B cell (primary cell): ENCODE data around the gene C3orf70. TPM values are rescaled to one million over a fixed set of nuclear protein-coding genes. Genes with fewer than 3 reads are reported as not detected.

Experiments
- ATAC-seq: fragments of 200-7000 bp; cut with Tn5 transposase; one replicate; pipeline ENCODE4 v1.10.0; 2021; ENCODE audit warnings: low read depth, mild to moderate bottlenecking, moderate number of reproducible peaks, moderate library complexity
- CTCF ChIA-PET: fragments of 350-600 bp; sonication (Branson Sonifier 250); formaldehyde crosslinking; loops from one replicate; lab custom pipeline; 2021; ENCODE audit warnings: antibody characterized with exemption, inconsistent platforms; lab: Charles Lee
- POLR2A ChIA-PET: fragments of 350-600 bp; sonication (Branson Sonifier 250); formaldehyde crosslinking; loops from one replicate; lab custom pipeline; 2021; ENCODE audit warnings: antibody characterized with exemption; lab: Charles Lee
- DNase-seq: peaks from one replicate; pipeline ENCODE4 v3.0.0; 2013
- H2AFZ ChIP-seq: 2 replicates; pipeline ENCODE4 v1.6.1; 2012; ENCODE audit warnings: mild to moderate bottlenecking, low read depth, low read length; ENCODE audit not compliant: insufficient read depth, poor library complexity, severe bottlenecking
- H3K27ac ChIP-seq, 2 donors: 1 replicate in 1 of 2; 2 replicates in 1 of 2; pipeline ENCODE4 v1.5.1; 2012 to 2013; ENCODE audit warnings: low read length in 2 of 2, mild to moderate bottlenecking in 2 of 2, moderate library complexity in 1 of 2
- H3K27me3 ChIP-seq, 4 experiments: fragments of 200-600 bp in 1 of 4; sonication (generic) in 1 of 4; replicated peaks in 1 of 4; 1 replicate in 2 of 4; 2 replicates in 2 of 4; pipeline versions ENCODE4 v1.6.1 to v1.7.0; 2013 to 2016; ENCODE audit warnings: low read length in 3 of 4, mild to moderate bottlenecking in 2 of 4, mixed read lengths in 1 of 4, moderate library complexity in 1 of 4; ENCODE audit not compliant: insufficient read depth in 4 of 4, control insufficient read depth in 3 of 4; ENCODE audit errors: control extremely low read depth in 1 of 4
- H3K36me3 ChIP-seq, 2 experiments: replicated peaks in 1 of 2; 1 replicate in 1 of 2; 2 replicates in 1 of 2; pipeline versions ENCODE4 v1.6.1 to v1.7.1; 2013; ENCODE audit warnings: low read length in 1 of 2; ENCODE audit not compliant: insufficient read depth in 2 of 2, control insufficient read depth in 1 of 2; ENCODE audit errors: control extremely low read depth in 1 of 2, extremely low read depth in 1 of 2
- H3K4me1 ChIP-seq, 2 donors: fragments of 200-600 bp in 1 of 2; sonication (generic) in 1 of 2; 1 replicate in 1 of 2; 2 replicates in 1 of 2; pipeline versions ENCODE4 v1.5.1 to v1.6.1; 2013 to 2017; ENCODE audit warnings: low read length in 2 of 2; ENCODE audit not compliant: control insufficient read depth in 2 of 2, insufficient read depth in 2 of 2
- H3K4me2 ChIP-seq: replicated peaks from 2 replicates; pipeline ENCODE3; 2012; ENCODE audit warnings: mild to moderate bottlenecking, low read depth, low read length; ENCODE audit not compliant: poor library complexity, severe bottlenecking
- H3K4me3 ChIP-seq, 5 experiments: fragments of 200-600 bp in 1 of 5; sonication (generic) in 1 of 5; 1 replicate in 3 of 5; 2 replicates in 2 of 5; pipeline versions ENCODE4 v1.5.1 to v1.7.0; 2011 to 2016; ENCODE audit warnings: low read length in 4 of 5, mild to moderate bottlenecking in 4 of 5, low read depth in 2 of 5, control low read depth in 1 of 5, moderate library complexity in 1 of 5; ENCODE audit not compliant: insufficient read depth in 1 of 5; ENCODE audit errors: control extremely low read depth in 1 of 5, extremely low read depth in 1 of 5
- H3K79me2 ChIP-seq: fragments of 200-600 bp; sonication (generic); one replicate; pipeline ENCODE4 v1.6.0; 2016; ENCODE audit warnings: low read length; ENCODE audit not compliant: control insufficient read depth, insufficient read depth
- H3K9ac ChIP-seq: fragments of 200-600 bp; sonication (generic); 2 replicates; pipeline ENCODE4 v1.6.1; 2017; ENCODE audit warnings: mild to moderate bottlenecking, low read length, moderate library complexity
- H3K9me3 ChIP-seq, 3 donors: one replicate each; pipeline versions ENCODE4 v1.6.1 to v1.7.1; 2013; ENCODE audit warnings: low read length in 2 of 3; ENCODE audit not compliant: control insufficient read depth in 2 of 3, insufficient read depth in 1 of 3; ENCODE audit errors: control extremely low read depth in 1 of 3
- H4K20me1 ChIP-seq: 2 replicates; pipeline ENCODE4 v1.6.0; 2012; ENCODE audit warnings: mild to moderate bottlenecking, low read length; ENCODE audit not compliant: insufficient read depth, control insufficient read depth, poor library complexity, severe bottlenecking
- H3K27ac Mint-ChIP-seq: one replicate; pipeline ENCODE4 v1.8.0; 2021; ENCODE audit warnings: mixed read lengths
- H3K27me3 Mint-ChIP-seq: one replicate; pipeline ENCODE4 v1.8.0; 2021; ENCODE audit warnings: mixed read lengths
- H3K4me1 Mint-ChIP-seq: one replicate; pipeline ENCODE4 v1.8.0; 2021; ENCODE audit warnings: mixed read lengths
- H3K4me3 Mint-ChIP-seq: one replicate; pipeline ENCODE4 v1.8.0; 2021; ENCODE audit warnings: mixed read lengths
- H3K9me3 Mint-ChIP-seq: one replicate; pipeline ENCODE4 v1.8.0; 2022; ENCODE audit warnings: mixed read lengths; ENCODE audit not compliant: insufficient read depth
- EZH2 ChIP-seq: IDR thresholded peaks from 2 replicates; pipeline ENCODE4 v1.6.1; 2012; ENCODE audit warnings: borderline replicate concordance, low read depth, mild to moderate bottlenecking, moderate library complexity, low read length; ENCODE audit not compliant: insufficient read depth, poor library complexity, severe bottlenecking
- WGBS: methylation state at CpG from one replicate; pipeline ENCODE4 v1.1.5; 2013; ENCODE audit warnings: missing lambda C conversion rate; ENCODE audit not compliant: insufficient coverage; 5-methylcytosine and 5-hydroxymethylcytosine counted together
- intact Hi-C: fragments of 100-400 bp; cut with micrococcal nuclease; formaldehyde crosslinking; loops from one replicate; pipeline ENCODE4 v1.10.0; 2022
- polyA plus RNA-seq: library from polyadenylated mRNA; depleted of rRNA; stranded (reverse); fragments of >200 nt; gene quantifications from 2 replicates; pipeline ENCODE4 v1.2.3, GENCODE V29; 2012
- total RNA-seq, 2 donors: library from RNA; stranded (reverse); fragments of 120-200 nt in 1 of 2; gene quantifications; 1 replicate in 1 of 2; 2 replicates in 1 of 2; pipeline versions ENCODE4 v1.2.3 to v1.2.4, GENCODE V29; 2013 to 2022
- TF ChIP-seq, protein P1 (sequence below): fragments of 200-600 bp; IDR thresholded peaks from one replicate; pipeline ENCODE4 v1.8.0; 2022; ENCODE audit warnings: antibody characterized with exemption, mild to moderate bottlenecking

C3orf70 gene
- total and polyA plus RNA-seq, 2 donors (not counting 1 experiment from before 2014, with no cell fraction given): not detected

DNA sequence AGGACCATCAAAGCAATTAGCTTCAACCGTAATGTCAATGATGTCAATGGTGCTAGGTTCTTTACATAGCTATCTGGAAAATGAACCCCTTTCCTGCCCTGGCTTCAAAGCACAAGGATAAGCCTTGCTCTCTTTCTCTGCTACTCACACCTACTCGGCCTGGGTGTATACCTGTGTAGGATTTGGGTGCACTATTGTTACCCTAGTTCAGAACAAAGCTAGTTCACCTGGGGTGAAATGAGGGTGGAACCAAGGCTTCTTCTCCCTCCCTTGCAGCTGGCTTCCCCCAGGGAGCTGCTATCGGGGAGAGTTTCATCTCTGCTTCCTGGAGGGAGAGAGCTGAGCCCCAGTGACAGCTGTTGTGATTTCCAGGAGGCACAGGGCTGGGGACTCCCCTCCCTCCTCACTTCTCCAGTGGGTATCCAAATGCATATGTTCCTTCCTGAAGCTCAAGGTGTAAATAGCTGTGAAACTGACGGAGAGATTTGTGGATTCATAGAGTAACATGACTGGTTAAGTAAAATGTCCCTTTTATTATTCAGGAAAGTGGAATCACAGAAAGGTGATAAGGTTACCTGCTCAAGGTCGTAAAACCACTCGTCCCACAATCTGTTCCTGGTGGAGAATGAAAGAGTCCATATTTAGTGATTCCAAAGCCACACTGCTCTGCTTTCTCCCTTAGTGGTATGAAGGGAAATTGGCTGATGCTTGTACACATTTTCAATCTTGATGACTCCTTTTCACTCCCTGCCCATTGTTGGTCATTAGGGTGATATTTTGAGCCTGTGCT lies 11.8 kb upstream of the C3orf70 start:
- no peaks in the 10 kb centered on the region for H3K36me3 ChIP-seq
- no peak for DNase-seq
- POLR2A ChIA-PET: no interaction called here
- Mint-ChIP-seq H3K4me1 (no peaks in the 10 kb centered on the region), H3K4me3 (no peak overlapping the region), H3K27ac (no peak overlapping the region), H3K9me3 (no peaks in the 10 kb centered on the region), H3K27me3 (peaks cover 20% of the 10 kb centered on the region)
- ATAC-seq: no peak
- no peak overlapping the region for H2AFZ ChIP-seq
- no peaks in the 10 kb centered on the region for H4K20me1 ChIP-seq
- WGBS: 63% methylated on average over 3 of the region's 6 CpGs
- H3K27ac ChIP-seq: no peak overlapping the region
- peaks cover 0 to 3% (median 0%) of the 10 kb centered on the region in 4 experiments for H3K27me3 ChIP-seq
- intact Hi-C loops: no loop called here
- no peaks in the 10 kb centered on the region for H3K4me1 ChIP-seq
- H3K4me3 ChIP-seq: no peak overlapping the region
- H3K4me2 ChIP-seq: no peak overlapping the region
- H3K9me3 ChIP-seq: no peaks in the 10 kb centered on the region
- no peak for TF ChIP-seq EZH2
- TF ChIP-seq, protein P1, sequence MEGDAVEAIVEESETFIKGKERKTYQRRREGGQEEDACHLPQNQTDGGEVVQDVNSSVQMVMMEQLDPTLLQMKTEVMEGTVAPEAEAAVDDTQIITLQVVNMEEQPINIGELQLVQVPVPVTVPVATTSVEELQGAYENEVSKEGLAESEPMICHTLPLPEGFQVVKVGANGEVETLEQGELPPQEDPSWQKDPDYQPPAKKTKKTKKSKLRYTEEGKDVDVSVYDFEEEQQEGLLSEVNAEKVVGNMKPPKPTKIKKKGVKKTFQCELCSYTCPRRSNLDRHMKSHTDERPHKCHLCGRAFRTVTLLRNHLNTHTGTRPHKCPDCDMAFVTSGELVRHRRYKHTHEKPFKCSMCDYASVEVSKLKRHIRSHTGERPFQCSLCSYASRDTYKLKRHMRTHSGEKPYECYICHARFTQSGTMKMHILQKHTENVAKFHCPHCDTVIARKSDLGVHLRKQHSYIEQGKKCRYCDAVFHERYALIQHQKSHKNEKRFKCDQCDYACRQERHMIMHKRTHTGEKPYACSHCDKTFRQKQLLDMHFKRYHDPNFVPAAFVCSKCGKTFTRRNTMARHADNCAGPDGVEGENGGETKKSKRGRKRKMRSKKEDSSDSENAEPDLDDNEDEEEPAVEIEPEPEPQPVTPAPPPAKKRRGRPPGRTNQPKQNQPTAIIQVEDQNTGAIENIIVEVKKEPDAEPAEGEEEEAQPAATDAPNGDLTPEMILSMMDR: no peak
- H3K9ac ChIP-seq: no peak overlapping the region
- H3K79me2 ChIP-seq: no peaks in the 10 kb centered on the region
- CTCF ChIA-PET: interaction anchor here (1.2 kb wide), 1 partner anchor 12 kb away, joined by 4 read pairs; no protein-coding TSS in a partner anchor

DNA sequence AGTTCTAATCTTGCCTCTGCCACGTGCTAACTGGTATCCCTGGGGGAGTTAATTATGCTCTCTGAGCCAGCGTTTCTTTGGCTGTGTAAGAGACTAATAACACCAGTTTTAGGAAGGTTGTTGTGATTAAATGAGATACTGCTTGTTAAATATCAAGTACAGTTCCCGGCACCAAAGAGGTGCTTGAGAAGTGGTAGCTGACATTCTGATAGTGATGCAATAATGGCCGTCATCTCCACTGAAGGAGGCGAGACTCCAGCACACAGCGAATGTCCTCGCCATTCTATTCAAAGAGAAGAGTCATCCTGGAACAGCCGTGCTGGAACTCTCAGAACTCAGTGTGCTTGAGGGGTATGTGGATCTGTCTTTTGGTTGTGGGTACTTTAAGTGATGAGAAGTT lies 9.8 kb upstream of the C3orf70 start:
- Histone ChIP-seq H3K79me2 (no peaks in the 10 kb centered on the region), H3K36me3 (no peaks in the 10 kb centered on the region), H3K4me2 (no peak overlapping the region), H4K20me1 (no peaks in the 10 kb centered on the region), H3K4me3 (no peak overlapping the region), H2AFZ (no peak overlapping the region), H3K27ac (no peak overlapping the region), H3K27me3 (peaks cover 0 to 3% (median 0%) of the 10 kb centered on the region in 4 experiments), H3K9ac (no peak overlapping the region), H3K9me3 (no peaks in the 10 kb centered on the region), H3K4me1 (no peaks in the 10 kb centered on the region)
- Mint-ChIP-seq H3K27me3 (peaks cover 31% of the 10 kb centered on the region), H3K27ac (no peak overlapping the region), H3K4me1 (no peaks in the 10 kb centered on the region), H3K9me3 (no peaks in the 10 kb centered on the region), H3K4me3 (no peak overlapping the region)
- intact Hi-C loops: no loop called here
- no peak for DNase-seq
- no peak for ATAC-seq
- CTCF ChIA-PET: no interaction called here
- POLR2A ChIA-PET: no interaction called here
- WGBS: 93% methylated on average over 8 of the region's 8 CpGs
- TF ChIP-seq, protein P1: no peak
- no peak for TF ChIP-seq EZH2
